SK-N-SH treated with all-trans-retinoic acid at 6 μM for 48 hours (cell line): ENCODE measurements around the gene CPNE7.

Experiments
- ARNTL ChIP-seq: fragments of 450-650 bp; formaldehyde crosslinking; IDR thresholded peaks from 2 replicates; pipeline ENCODE4 v1.5.0; 2020; ENCODE audit warnings: low read depth, mild to moderate bottlenecking, moderate library complexity, borderline replicate concordance
- BACH2 ChIP-seq: fragments of 250-450 bp; sonication (Bioruptor Pico); IDR thresholded peaks from 2 replicates; pipeline ENCODE4 v1.9.0; 2021; ENCODE audit warnings: mild to moderate bottlenecking, borderline replicate concordance
- CSDC2 ChIP-seq: fragments of 250-450 bp; sonication (Bioruptor Pico); IDR thresholded peaks from 2 replicates; pipeline ENCODE4 v1.5.0; 2020; ENCODE audit warnings: mild to moderate bottlenecking, moderate library complexity
- GLIS3 ChIP-seq: fragments of 250-450 bp; sonication (Bioruptor Pico); IDR thresholded peaks from 2 replicates; pipeline ENCODE4 v1.5.0; 2020; ENCODE audit warnings: mild to moderate bottlenecking, moderate library complexity
- ISL1 ChIP-seq: fragments of 250-450 bp; sonication (Bioruptor Pico); IDR thresholded peaks from 2 replicates; pipeline ENCODE4 v2.1.2; 2022; ENCODE audit warnings: mild to moderate bottlenecking, moderate library complexity
- OSR1 ChIP-seq: fragments of 250-450 bp; sonication (Bioruptor Pico); IDR thresholded peaks from 2 replicates; pipeline ENCODE4 v1.8.0; 2022; ENCODE audit warnings: moderate library complexity, mild to moderate bottlenecking, inconsistent platforms
- RARB ChIP-seq: fragments of 250-450 bp; sonication (Bioruptor Pico); IDR thresholded peaks from 2 replicates; pipeline ENCODE4 v1.8.0; 2021; ENCODE audit warnings: mild to moderate bottlenecking, moderate library complexity
- TOX ChIP-seq: fragments of 250-450 bp; sonication (Bioruptor Pico); IDR thresholded peaks from 2 replicates; pipeline ENCODE4 v1.8.0; 2021; ENCODE audit warnings: mild to moderate bottlenecking, moderate library complexity, borderline replicate concordance
- ZFP3 ChIP-seq: fragments of 250-450 bp; sonication (Bioruptor Pico); IDR thresholded peaks from 2 replicates; pipeline ENCODE4 v1.5.0; 2020; ENCODE audit warnings: mild to moderate bottlenecking, moderate library complexity
- ZNF565 ChIP-seq: fragments of 450-650 bp; formaldehyde crosslinking; conservative IDR thresholded peaks from 2 replicates; pipeline ENCODE4 v1.5.0; 2020; ENCODE audit warnings: low read depth, mild to moderate bottlenecking, moderate library complexity
- ZNF8 ChIP-seq: fragments of 450-650 bp; formaldehyde crosslinking; IDR thresholded peaks from 2 replicates; pipeline ENCODE4 v1.5.0; 2020; ENCODE audit warnings: mild to moderate bottlenecking, moderate library complexity
- TF ChIP-seq, protein P1 (sequence below): fragments of 250-450 bp; sonication (Bioruptor Pico); IDR thresholded peaks from 2 replicates; pipeline ENCODE4 v1.8.0; 2021; ENCODE audit warnings: low read depth, mild to moderate bottlenecking, moderate library complexity, borderline replicate concordance
- TF ChIP-seq, protein P2 (sequence below): fragments of 250-450 bp; sonication (Bioruptor Pico); IDR thresholded peaks from 2 replicates; pipeline ENCODE4 v1.5.1; 2021; ENCODE audit warnings: mild to moderate bottlenecking, moderate library complexity
- TF ChIP-seq, protein P3 (sequence below): fragments of 250-450 bp; sonication (Bioruptor Pico); IDR thresholded peaks from 2 replicates; pipeline ENCODE4 v1.5.1; 2020; ENCODE audit warnings: low read depth, mild to moderate bottlenecking, moderate library complexity

DNA sequence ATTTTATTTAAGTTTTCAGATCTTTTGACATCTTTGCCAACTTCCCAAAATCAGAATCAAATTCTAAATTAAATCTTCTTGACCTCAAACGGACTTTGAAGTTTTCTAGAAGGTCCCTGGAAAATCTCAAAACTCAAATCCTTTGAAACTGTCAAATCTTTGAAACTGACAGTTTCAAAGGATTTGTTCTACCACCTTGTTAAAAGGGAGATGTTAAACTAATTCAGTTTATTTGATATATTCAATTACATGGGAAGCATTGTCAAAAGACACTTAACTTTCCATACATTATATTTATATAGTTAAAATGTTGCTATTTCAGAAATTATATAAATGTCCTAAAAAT lies 34.5 kb downstream of the CPNE7 start:
- no peak for TF ChIP-seq ZFP3 (CRISPR knock-in tag)
- no peak for TF ChIP-seq ARNTL
- TF ChIP-seq, protein P1, sequence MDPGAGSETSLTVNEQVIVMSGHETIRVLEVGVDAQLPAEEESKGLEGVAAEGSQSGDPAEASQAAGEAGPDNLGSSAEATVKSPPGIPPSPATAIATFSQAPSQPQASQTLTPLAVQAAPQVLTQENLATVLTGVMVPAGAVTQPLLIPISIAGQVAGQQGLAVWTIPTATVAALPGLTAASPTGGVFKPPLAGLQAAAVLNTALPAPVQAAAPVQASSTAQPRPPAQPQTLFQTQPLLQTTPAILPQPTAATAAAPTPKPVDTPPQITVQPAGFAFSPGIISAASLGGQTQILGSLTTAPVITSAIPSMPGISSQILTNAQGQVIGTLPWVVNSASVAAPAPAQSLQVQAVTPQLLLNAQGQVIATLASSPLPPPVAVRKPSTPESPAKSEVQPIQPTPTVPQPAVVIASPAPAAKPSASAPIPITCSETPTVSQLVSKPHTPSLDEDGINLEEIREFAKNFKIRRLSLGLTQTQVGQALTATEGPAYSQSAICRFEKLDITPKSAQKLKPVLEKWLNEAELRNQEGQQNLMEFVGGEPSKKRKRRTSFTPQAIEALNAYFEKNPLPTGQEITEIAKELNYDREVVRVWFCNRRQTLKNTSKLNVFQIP (CRISPR knock-in tag) = no peak
- no peak for TF ChIP-seq ZNF8
- TF ChIP-seq ISL1 (CRISPR knock-in tag) = no peak
- no peak for TF ChIP-seq OSR1
- no peak for TF ChIP-seq GLIS3 (CRISPR knock-in tag)
- TF ChIP-seq, protein P2, sequence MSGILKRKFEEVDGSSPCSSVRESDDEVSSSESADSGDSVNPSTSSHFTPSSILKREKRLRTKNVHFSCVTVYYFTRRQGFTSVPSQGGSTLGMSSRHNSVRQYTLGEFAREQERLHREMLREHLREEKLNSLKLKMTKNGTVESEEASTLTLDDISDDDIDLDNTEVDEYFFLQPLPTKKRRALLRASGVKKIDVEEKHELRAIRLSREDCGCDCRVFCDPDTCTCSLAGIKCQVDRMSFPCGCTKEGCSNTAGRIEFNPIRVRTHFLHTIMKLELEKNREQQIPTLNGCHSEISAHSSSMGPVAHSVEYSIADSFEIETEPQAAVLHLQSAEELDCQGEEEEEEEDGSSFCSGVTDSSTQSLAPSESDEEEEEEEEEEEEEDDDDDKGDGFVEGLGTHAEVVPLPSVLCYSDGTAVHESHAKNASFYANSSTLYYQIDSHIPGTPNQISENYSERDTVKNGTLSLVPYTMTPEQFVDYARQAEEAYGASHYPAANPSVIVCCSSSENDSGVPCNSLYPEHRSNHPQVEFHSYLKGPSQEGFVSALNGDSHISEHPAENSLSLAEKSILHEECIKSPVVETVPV (CRISPR knock-in tag) = no peak
- TF ChIP-seq CSDC2 (CRISPR knock-in tag) = no peak
- TF ChIP-seq ZNF565 (CRISPR knock-in tag) = no peak
- TF ChIP-seq RARB (CRISPR knock-in tag) = no peak
- TF ChIP-seq BACH2 (CRISPR knock-in tag) = no peak
- no peak for TF ChIP-seq TOX (CRISPR knock-in tag)
- TF ChIP-seq, protein P3, sequence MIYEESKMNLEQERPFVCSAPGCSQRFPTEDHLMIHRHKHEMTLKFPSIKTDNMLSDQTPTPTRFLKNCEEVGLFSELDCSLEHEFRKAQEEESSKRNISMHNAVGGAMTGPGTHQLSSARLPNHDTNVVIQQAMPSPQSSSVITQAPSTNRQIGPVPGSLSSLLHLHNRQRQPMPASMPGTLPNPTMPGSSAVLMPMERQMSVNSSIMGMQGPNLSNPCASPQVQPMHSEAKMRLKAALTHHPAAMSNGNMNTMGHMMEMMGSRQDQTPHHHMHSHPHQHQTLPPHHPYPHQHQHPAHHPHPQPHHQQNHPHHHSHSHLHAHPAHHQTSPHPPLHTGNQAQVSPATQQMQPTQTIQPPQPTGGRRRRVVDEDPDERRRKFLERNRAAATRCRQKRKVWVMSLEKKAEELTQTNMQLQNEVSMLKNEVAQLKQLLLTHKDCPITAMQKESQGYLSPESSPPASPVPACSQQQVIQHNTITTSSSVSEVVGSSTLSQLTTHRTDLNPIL (CRISPR knock-in tag) = no peak
